Osteocyte (in vitro differentiated cells): ENCODE data around the gene BACH2. TPM values are rescaled to one million over a fixed set of nuclear protein-coding genes. Genes with fewer than 3 reads are reported as not detected.
"Not testable (repeated sequence)": the region's sequence is repeated elsewhere in the genome, so short reads cannot be mapped to it uniquely, and the experiment has no call there.

Experiments used
- DNase-seq: peaks from one replicate; pipeline ENCODE4 v3.0.0; 2021; ENCODE audit warnings: mixed read lengths; ENCODE audit not compliant: unreplicated experiment; ENCODE audit errors: extremely low spot score
- H3K27ac Mint-ChIP-seq: one replicate; pipeline ENCODE4 v1.8.0; 2021; ENCODE audit warnings: mild to moderate bottlenecking, mixed read lengths; ENCODE audit not compliant: unreplicated experiment
- H3K27me3 Mint-ChIP-seq: one replicate; pipeline ENCODE4 v1.8.0; 2021; ENCODE audit warnings: mixed read lengths; ENCODE audit not compliant: unreplicated experiment
- H3K36me3 Mint-ChIP-seq: one replicate; pipeline ENCODE4 v1.8.0; 2021; ENCODE audit warnings: mixed read lengths; ENCODE audit not compliant: unreplicated experiment
- H3K4me1 Mint-ChIP-seq: one replicate; pipeline ENCODE4 v1.8.0; 2021; ENCODE audit warnings: mixed read lengths; ENCODE audit not compliant: unreplicated experiment
- H3K4me3 Mint-ChIP-seq: one replicate; pipeline ENCODE4 v1.8.0; 2021; ENCODE audit warnings: mild to moderate bottlenecking, moderate library complexity, mixed read lengths; ENCODE audit not compliant: unreplicated experiment
- H3K9me3 Mint-ChIP-seq: one replicate; pipeline ENCODE4 v1.8.0; 2021; ENCODE audit warnings: mixed read lengths; ENCODE audit not compliant: unreplicated experiment
- CTCF ChIP-seq: fragments of 200-600 bp; sonication (generic); IDR thresholded peaks from 2 replicates; pipeline ENCODE4 v1.5.0; 2021; ENCODE audit warnings: antibody characterized with exemption, mild to moderate bottlenecking, moderate library complexity
- total RNA-seq: library from RNA; stranded (reverse); gene quantifications from 2 replicates; pipeline ENCODE4 v1.2.1, GENCODE V29; 2021

Gene BACH2
- total RNA-seq, 1 donor from 2014 or later: 1.6 TPM

- H3K9me3 Mint-ChIP-seq: no peaks in the 10 kb centered on the region
These were observed 11.6 kb downstream of the BACH2 start for GRCh38 chr6:90285042-90285481.

GRCh38 chr6:90284236-90285041 lies 12.2 kb downstream of the BACH2 start:
- H3K4me3 Mint-ChIP-seq: peak overlapping the region; percentile 71
- no peaks in the 10 kb centered on the region for H3K36me3 Mint-ChIP-seq
- no peak for TF ChIP-seq CTCF
- H3K27me3 Mint-ChIP-seq: peaks cover 23% of the 10 kb centered on the region
- H3K4me1 Mint-ChIP-seq: peaks cover 21% of the 10 kb centered on the region
- no peaks in the 10 kb centered on the region for H3K9me3 Mint-ChIP-seq
- peak overlapping the region; percentile 94 for H3K27ac Mint-ChIP-seq
- no peak for DNase-seq

More at GRCh38 chr6:90285042-90285481, 11.6 kb downstream of the BACH2 start:
- H3K27ac Mint-ChIP-seq: peak overlapping the region; percentile 94
- no peak for TF ChIP-seq CTCF
- H3K4me1 Mint-ChIP-seq: peaks cover 21% of the 10 kb centered on the region
- no peak for DNase-seq
- H3K36me3 Mint-ChIP-seq: no peaks in the 10 kb centered on the region
- H3K4me3 Mint-ChIP-seq: peak overlapping the region; percentile 71
- H3K27me3 Mint-ChIP-seq: peaks cover 19% of the 10 kb centered on the region

DNA sequence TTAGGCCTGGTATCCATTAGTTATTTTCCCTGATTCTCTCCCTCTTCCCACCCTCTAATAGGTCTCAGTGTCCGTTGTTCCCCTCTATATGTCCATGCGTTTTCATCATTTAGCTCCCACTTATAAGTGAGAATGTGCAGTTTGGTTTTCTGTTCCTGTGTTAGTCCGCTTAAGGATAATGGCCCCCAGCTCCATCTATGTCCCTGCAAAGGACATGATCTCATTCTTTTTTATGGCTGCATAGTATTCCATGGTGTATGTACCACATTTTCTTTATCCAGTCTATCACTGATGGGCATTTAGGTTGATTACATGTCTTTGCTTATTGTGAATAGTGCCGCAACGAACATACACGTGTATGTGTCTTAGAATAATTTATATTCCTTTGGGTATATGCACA lies 14.4 kb downstream of the BACH2 start:
- DNase-seq, H3K27ac Mint-ChIP-seq, H3K4me3 Mint-ChIP-seq, H3K36me3 Mint-ChIP-seq, H3K9me3 Mint-ChIP-seq: not testable (repeated sequence)
- Mint-ChIP-seq H3K27me3 (peaks cover 30% of the 10 kb centered on the region), H3K4me1 (peaks cover 21% of the 10 kb centered on the region)

GRCh38 chr6:90278129-90278528 lies 18.5 kb downstream of the BACH2 start:
- no peak for TF ChIP-seq CTCF
- Mint-ChIP-seq H3K27me3 (peaks cover 35% of the 10 kb centered on the region), H3K4me3 (no peak overlapping the region), H3K4me1 (no peaks in the 10 kb centered on the region), H3K36me3 (no peaks in the 10 kb centered on the region), H3K9me3 (no peaks in the 10 kb centered on the region), H3K27ac (no peak overlapping the region)
- DNase-seq: no peak

DNA sequence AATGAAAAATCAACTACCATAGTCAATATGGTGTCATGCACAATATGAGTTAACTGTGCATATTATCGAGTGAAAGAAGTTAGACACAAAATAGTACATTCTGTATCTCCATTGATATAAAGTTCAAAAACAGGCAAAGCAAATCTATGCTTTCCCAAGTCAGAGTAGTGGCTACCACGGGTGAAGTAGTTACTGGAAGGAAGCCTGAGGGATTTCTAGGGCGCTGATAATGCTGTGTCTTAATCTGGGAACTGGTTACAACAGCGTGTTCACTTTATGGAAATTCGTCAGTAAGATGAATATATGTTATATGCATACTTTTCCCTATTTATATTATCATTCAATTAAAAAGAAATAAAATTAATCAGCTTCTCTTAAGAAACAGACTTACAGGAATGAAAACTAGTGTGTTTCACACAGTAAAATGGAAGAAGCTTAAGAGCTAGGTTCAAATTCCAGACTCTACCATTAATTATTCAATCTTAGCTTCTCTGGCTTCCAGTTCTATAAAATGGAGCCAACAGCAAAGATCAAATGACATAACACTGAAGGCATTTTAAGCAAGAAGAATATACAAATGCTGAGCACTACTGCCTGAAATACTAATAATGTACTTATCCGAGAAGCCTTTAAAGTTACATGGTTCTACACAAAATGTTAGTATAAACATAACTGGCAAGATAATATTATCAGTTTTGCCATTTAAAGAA lies 19.2 kb downstream of the BACH2 start:
- Mint-ChIP-seq H3K36me3 (no peaks in the 10 kb centered on the region), H3K4me3 (no peak overlapping the region), H3K4me1 (no peaks in the 10 kb centered on the region), H3K9me3 (no peaks in the 10 kb centered on the region), H3K27ac (no peak overlapping the region), H3K27me3 (peaks cover 39% of the 10 kb centered on the region)
- no peak for DNase-seq
- TF ChIP-seq CTCF: no peak
